ENCODE data around the gene VIPR1.

The VIPR1 gene

DNA sequence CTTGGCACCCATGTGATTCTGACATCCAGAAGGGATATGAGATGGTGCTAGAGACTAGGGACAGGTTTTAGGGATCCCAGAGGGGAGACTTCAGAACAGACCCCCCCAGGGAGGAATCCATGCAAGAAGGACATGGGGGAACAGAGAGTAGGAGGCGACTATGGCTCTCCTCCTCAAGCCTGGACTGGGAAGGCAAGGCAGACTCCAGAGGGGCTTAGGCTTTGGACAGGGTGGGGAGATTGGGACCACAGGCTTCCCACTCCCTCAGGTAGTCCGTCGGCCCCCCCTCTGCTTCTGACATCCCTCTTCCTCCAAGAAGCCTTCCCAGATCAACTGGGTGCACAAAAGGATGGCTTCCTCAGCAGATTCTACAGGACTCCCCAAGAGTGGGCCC is 3.0 kb upstream of the VIPR1 start:
- TF ChIP-seq, protein P1, sequence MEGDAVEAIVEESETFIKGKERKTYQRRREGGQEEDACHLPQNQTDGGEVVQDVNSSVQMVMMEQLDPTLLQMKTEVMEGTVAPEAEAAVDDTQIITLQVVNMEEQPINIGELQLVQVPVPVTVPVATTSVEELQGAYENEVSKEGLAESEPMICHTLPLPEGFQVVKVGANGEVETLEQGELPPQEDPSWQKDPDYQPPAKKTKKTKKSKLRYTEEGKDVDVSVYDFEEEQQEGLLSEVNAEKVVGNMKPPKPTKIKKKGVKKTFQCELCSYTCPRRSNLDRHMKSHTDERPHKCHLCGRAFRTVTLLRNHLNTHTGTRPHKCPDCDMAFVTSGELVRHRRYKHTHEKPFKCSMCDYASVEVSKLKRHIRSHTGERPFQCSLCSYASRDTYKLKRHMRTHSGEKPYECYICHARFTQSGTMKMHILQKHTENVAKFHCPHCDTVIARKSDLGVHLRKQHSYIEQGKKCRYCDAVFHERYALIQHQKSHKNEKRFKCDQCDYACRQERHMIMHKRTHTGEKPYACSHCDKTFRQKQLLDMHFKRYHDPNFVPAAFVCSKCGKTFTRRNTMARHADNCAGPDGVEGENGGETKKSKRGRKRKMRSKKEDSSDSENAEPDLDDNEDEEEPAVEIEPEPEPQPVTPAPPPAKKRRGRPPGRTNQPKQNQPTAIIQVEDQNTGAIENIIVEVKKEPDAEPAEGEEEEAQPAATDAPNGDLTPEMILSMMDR (IDR thresholded peaks at IDR 0.05; ENCODE audit: extremely low read depth, insufficient read depth, missing control alignments) = no peak
- DNase-seq (ENCODE audit: low spot score) = no peak
- in situ Hi-C loops (cut with MboI; ENCODE audit: low pct_unique_long_range_greater_than_20kb, low sequenced_read_pairs, unreplicated experiment) = no loop called here

DNA sequence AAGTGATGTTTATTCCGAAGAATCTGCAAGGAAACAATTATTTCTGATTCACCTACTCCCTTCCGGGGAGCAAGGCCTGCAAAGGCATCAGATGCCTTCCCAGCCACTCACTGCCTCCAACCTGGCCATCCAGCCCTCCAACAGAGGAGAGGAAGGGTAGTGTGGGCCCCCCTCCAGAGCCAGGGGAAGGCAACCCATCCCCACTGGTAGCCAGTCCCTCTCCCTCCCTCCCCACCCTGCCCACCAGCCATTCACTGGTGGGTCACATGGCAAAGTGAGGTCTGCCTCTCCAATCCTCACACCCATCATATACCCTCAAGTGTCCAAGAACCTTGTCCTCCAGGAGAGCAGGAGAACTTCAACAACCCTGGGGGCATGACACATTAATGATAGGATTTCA is 2.4 kb upstream of the VIPR1 start:
- DNase-seq (ENCODE audit: low spot score) = no peak
- TF ChIP-seq, protein P1 (IDR thresholded peaks at IDR 0.05; ENCODE audit: extremely low read depth, insufficient read depth, missing control alignments) = no peak
- in situ Hi-C loops (cut with MboI; ENCODE audit: low pct_unique_long_range_greater_than_20kb, low sequenced_read_pairs, unreplicated experiment) = no loop called here

DNA sequence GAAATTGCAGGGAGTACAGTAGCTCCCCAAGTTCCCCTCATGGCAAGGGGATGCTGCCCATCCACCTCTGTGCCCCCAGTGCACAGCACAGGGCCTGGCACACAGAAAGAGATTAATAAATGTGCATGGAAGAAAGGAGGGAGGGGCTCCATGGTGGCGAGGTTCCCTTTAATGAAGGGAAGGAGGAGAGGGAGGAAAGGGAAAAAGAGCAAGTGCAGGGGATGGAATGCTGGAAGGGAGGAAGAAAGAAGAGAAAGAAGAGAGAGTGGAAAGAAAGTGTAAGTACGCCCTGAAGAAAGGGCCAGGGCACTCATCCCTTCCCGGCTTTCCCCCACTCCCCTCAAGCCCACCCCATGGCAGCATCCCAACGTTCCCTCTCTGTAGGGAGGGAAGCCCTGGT is 1.5 kb upstream of the VIPR1 start:
- in situ Hi-C loops (cut with MboI; ENCODE audit: low pct_unique_long_range_greater_than_20kb, low sequenced_read_pairs, unreplicated experiment) = no loop called here
- TF ChIP-seq, protein P1 (IDR thresholded peaks at IDR 0.05; ENCODE audit: extremely low read depth, insufficient read depth, missing control alignments) = no peak
- DNase-seq (ENCODE audit: low spot score) = no peak

DNA sequence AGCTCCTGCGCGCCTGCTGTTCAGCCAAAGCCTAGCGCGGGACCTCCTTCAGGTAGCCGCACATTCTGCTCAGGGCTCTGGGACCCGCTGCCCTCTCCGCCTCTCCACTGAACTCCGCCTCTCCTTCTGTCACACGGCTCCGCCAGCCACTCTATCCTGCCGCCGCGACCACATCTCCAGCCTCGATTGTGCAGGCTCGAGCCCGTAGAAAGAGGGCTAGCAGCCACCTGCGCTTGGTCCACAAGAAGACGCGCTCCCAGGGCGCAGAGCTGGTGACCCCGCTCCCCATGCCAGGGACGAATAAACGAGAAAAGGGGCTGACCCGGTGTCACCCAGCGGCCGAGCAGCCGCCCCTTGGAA is 1.1 kb upstream of the VIPR1 start:
- in situ Hi-C loops (cut with MboI; ENCODE audit: low pct_unique_long_range_greater_than_20kb, low sequenced_read_pairs, unreplicated experiment) = no loop called here
- TF ChIP-seq, protein P1 (IDR thresholded peaks at IDR 0.05; ENCODE audit: extremely low read depth, insufficient read depth, missing control alignments) = no peak
- DNase-seq (ENCODE audit: low spot score) = no peak

GRCh38 chr3:42501681-42502428 is 588 bp upstream of the VIPR1 start:
- peak; percentile 77 for DNase-seq (ENCODE audit: low spot score)
- in situ Hi-C loops (cut with MboI; ENCODE audit: low pct_unique_long_range_greater_than_20kb, low sequenced_read_pairs, unreplicated experiment) = no loop called here
- TF ChIP-seq, protein P1 (IDR thresholded peaks at IDR 0.05; ENCODE audit: extremely low read depth, insufficient read depth, missing control alignments) = peak; percentile 59

GRCh38 chr3:42503251-42503924 is 945 bp downstream of the VIPR1 start:
- no peak for DNase-seq (ENCODE audit: low spot score)
- in situ Hi-C loops (cut with MboI; ENCODE audit: low pct_unique_long_range_greater_than_20kb, low sequenced_read_pairs, unreplicated experiment) = no loop called here
- TF ChIP-seq, protein P1 (IDR thresholded peaks at IDR 0.05; ENCODE audit: extremely low read depth, insufficient read depth, missing control alignments) = no peak
